Endothelial cell of umbilical vein (primary cell): ENCODE measurements around the gene BANF2. TPM values are rescaled to one million over a fixed set of nuclear protein-coding genes. Genes with fewer than 3 reads are reported as not detected.

ENCODE experiments used
- BruUV-seq: library from RNA; stranded (reverse); fragments of 400-500 nt; replicated peaks from 2 replicates; lab custom pipeline; 2021; lab: Mats Ljungman, UMichigan
- CTCF ChIA-PET: fragments of 300-600, 350-600 bp; sonication (Branson Sonifier 250); formaldehyde crosslinking; loops from one replicate; lab custom pipeline; 2021; ENCODE audit warnings: antibody characterized with exemption, inconsistent platforms; lab: Charles Lee
- POLR2A ChIA-PET: fragments of 300-600, 350-600 bp; sonication (Branson Sonifier 250); formaldehyde crosslinking; loops from one replicate; lab custom pipeline; 2021; ENCODE audit warnings: antibody characterized with exemption, inconsistent platforms; lab: Charles Lee
- DNase-seq: peaks from one replicate; pipeline ENCODE4 v3.0.0-alpha.2; 2011; ENCODE audit warnings: low read depth, low spot score
- FAIRE-seq: peaks from 2 replicates; lab custom pipeline; 2011; peaks lifted over from hg19 to GRCh38; lab: Jason Lieb, UNC
- H2AFZ ChIP-seq: 2 replicates; pipeline ENCODE4 v1.6.0; 2012; ENCODE audit warnings: low read depth, low read length, control low read depth, inconsistent platforms
- H3K27ac ChIP-seq: 2 replicates; pipeline ENCODE4 v1.5.1; 2011; ENCODE audit warnings: low read depth, mild to moderate bottlenecking, control low read depth, low read length, moderate library complexity; ENCODE audit not compliant: insufficient read depth
- H3K27me3 ChIP-seq, 2 experiments: 2 replicates each; pipeline versions ENCODE4 v1.6.0 to v1.6.1; 2011; ENCODE audit warnings: low read length in 2 of 2, mixed read lengths in 1 of 2; ENCODE audit not compliant: control insufficient read depth in 2 of 2, insufficient read depth in 2 of 2
- H3K36me3 ChIP-seq, 2 experiments: 2 replicates in 1 of 2; 3 replicates in 1 of 2; pipeline ENCODE4 v1.5.1; 2011; ENCODE audit warnings: low read length in 2 of 2, mild to moderate bottlenecking in 1 of 2, moderate library complexity in 1 of 2; ENCODE audit not compliant: control insufficient read depth in 2 of 2, insufficient read depth in 2 of 2; ENCODE audit errors: extremely low read depth in 1 of 2
- H3K4me1 ChIP-seq: 3 replicates; pipeline ENCODE4 v1.5.1; 2011; ENCODE audit warnings: mild to moderate bottlenecking, low read length; ENCODE audit not compliant: control insufficient read depth, insufficient read depth; ENCODE audit errors: extremely low read depth
- H3K4me2 ChIP-seq: 2 replicates; pipeline ENCODE4 v1.6.1; 2011; ENCODE audit warnings: low read length, control low read depth, mixed read lengths; ENCODE audit not compliant: insufficient read depth
- H3K4me3 ChIP-seq, 3 experiments: fragments of 200-600 bp in 1 of 3; sonication (generic), shearing (Covaris generic) in 1 of 3; replicated peaks in 1 of 3; 2 replicates each; pipeline ENCODE4 v1.5.1; 2011 to 2016; ENCODE audit warnings: control low read depth in 3 of 3, low read length in 3 of 3, mild to moderate bottlenecking in 2 of 3, inconsistent platforms in 1 of 3, low read depth in 1 of 3, moderate library complexity in 1 of 3; ENCODE audit not compliant: insufficient read depth in 1 of 3
- H3K79me2 ChIP-seq: 2 replicates; pipeline ENCODE4 v1.6.0; 2012; ENCODE audit warnings: low read length, inconsistent platforms; ENCODE audit not compliant: control insufficient read depth, insufficient read depth
- H3K9ac ChIP-seq: replicated peaks from 2 replicates; pipeline ENCODE3; 2011; ENCODE audit warnings: low read length, control low read depth; ENCODE audit not compliant: insufficient read depth; ENCODE audit errors: extremely low read depth
- H3K9me1 ChIP-seq: replicated peaks from 3 replicates; pipeline ENCODE4 v1.6.0; 2011; ENCODE audit warnings: mild to moderate bottlenecking, low read length; ENCODE audit not compliant: control insufficient read depth, insufficient read depth; ENCODE audit errors: extremely low read depth
- H3K9me3 ChIP-seq: replicated peaks from 2 replicates; pipeline ENCODE4 v1.5.1; 2012; ENCODE audit warnings: low read length, inconsistent platforms; ENCODE audit not compliant: control insufficient read depth, insufficient read depth
- H4K20me1 ChIP-seq: replicated peaks from 2 replicates; pipeline ENCODE3; 2011; ENCODE audit warnings: mild to moderate bottlenecking, low read length; ENCODE audit not compliant: control insufficient read depth, insufficient read depth; ENCODE audit errors: extremely low read depth
- CTCF ChIP-seq, 2 donors: IDR thresholded peaks; 1 replicate in 1 of 2; 2 replicates in 1 of 2; pipeline ENCODE4 v1.5.1; 2011; ENCODE audit warnings: low read length in 2 of 2, mild to moderate bottlenecking in 2 of 2, moderate library complexity in 2 of 2, control low read depth in 1 of 2, inconsistent platforms in 1 of 2, low read depth in 1 of 2; ENCODE audit not compliant: insufficient read depth in 1 of 2; ENCODE audit errors: extremely low read depth in 1 of 2
- EZH2 ChIP-seq: IDR thresholded peaks from 2 replicates; pipeline ENCODE4 v1.6.1; 2012; ENCODE audit warnings: borderline replicate concordance, low read depth, mild to moderate bottlenecking, moderate library complexity, low read length, inconsistent platforms; ENCODE audit not compliant: severe bottlenecking
- FOS ChIP-seq: IDR thresholded peaks from 2 replicates; pipeline ENCODE4 v1.6.1; 2011; ENCODE audit warnings: mild to moderate bottlenecking, low read length, moderate library complexity, borderline replicate concordance; ENCODE audit not compliant: insufficient read depth
- GATA2 ChIP-seq: IDR thresholded peaks from 2 replicates; pipeline ENCODE4 v1.7.0; 2011; ENCODE audit warnings: low read depth, mild to moderate bottlenecking, moderate library complexity, mixed read lengths, low read length; ENCODE audit not compliant: insufficient read length, insufficient read depth
- JUN ChIP-seq: IDR thresholded peaks from 2 replicates; pipeline ENCODE4 v1.6.1; 2011; ENCODE audit warnings: borderline replicate concordance, low read depth; ENCODE audit not compliant: insufficient read length, insufficient read depth
- MYC ChIP-seq: IDR thresholded peaks from one replicate; pipeline ENCODE4 v1.6.1; 2011; ENCODE audit warnings: mild to moderate bottlenecking, low read depth, low read length
- POLR2A ChIP-seq: IDR thresholded peaks from 2 replicates; pipeline ENCODE4 v1.6.1; 2012; ENCODE audit warnings: low read depth, mild to moderate bottlenecking, control low read depth, low read length
- POLR2AphosphoS5 ChIP-seq: IDR thresholded peaks from 2 replicates; pipeline ENCODE4 v1.6.1; 2012; ENCODE audit warnings: low read depth, mild to moderate bottlenecking, control low read depth, low read length, moderate library complexity; ENCODE audit not compliant: insufficient read depth
- dilution Hi-C: fragments of 300-500 bp; cut with MboI; formaldehyde crosslinking; loops from one replicate; pipeline ENCODE4 v1.15.0; 2019; ENCODE audit warnings: low sequenced_read_pairs; ENCODE audit not compliant: extremely low pct_ligation_motif_present
- intact Hi-C: fragments of 100-400 bp; cut with micrococcal nuclease; formaldehyde crosslinking; loops from one replicate; pipeline ENCODE4 v1.10.0; 2022
- polyA plus RNA-seq, 4 experiments: library from polyadenylated mRNA; depleted of rRNA in 3 of 4; stranded (reverse) in 3 of 4; unstranded in 1 of 4; fragments of >200 nt; gene quantifications; 2 replicates each; pipeline versions ENCODE4 v1.2.1 to v1.2.3, GENCODE V29; 2011 to 2012; ENCODE audit warnings: missing spikeins in 1 of 4
- total RNA-seq: library from RNA; stranded (reverse); gene quantifications from 2 replicates; pipeline ENCODE4 v1.2.3, GENCODE V29; 2021
- TF ChIP-seq, protein P1 (sequence below): IDR thresholded peaks from 2 replicates; pipeline ENCODE4 v1.6.1; 2011; ENCODE audit not compliant: insufficient read depth, insufficient read length

BANF2 gene
- total and polyA plus RNA-seq, 2 donors (not counting 3 experiments of a cell fraction or from before 2014, with no cell fraction given): not detected

- no peak overlapping the region for H3K4me3 ChIP-seq
- DNase-seq (no peak), FAIRE-seq (no peak)
- H3K27ac ChIP-seq: no peak overlapping the region
- no peak overlapping the region for H3K4me2 ChIP-seq
- peaks cover 13% of the 10 kb centered on the region for H3K4me1 ChIP-seq
- H3K27me3 ChIP-seq: peaks cover 0 to 1% of the 10 kb centered on the region in 2 experiments
- H4K20me1 ChIP-seq: peaks cover 8% of the 10 kb centered on the region
- no peaks in the 10 kb centered on the region for H3K9me1 ChIP-seq
- TF ChIP-seq MYC: no peak
- no peak for TF ChIP-seq POLR2A
- no peak overlapping the region for H3K9ac ChIP-seq
- H3K9me3 ChIP-seq: no peaks in the 10 kb centered on the region
- intact Hi-C loops: no loop called here
- CTCF ChIA-PET: interaction anchor here (1.4 to 6.2 kb wide), 4 partner anchors 22 to 261 kb away, joined by 3 to 110 read pairs (median 28); no protein-coding TSS in a partner anchor
- H3K36me3 ChIP-seq: peaks cover 0 to 2% of the 10 kb centered on the region in 2 experiments
- H3K79me2 ChIP-seq: peaks cover 69% of the 10 kb centered on the region
- no TSS peak for BruUV-seq
- dilution Hi-C loops: no loop called here
- no peak overlapping the region for H2AFZ ChIP-seq
- POLR2A ChIA-PET: no interaction called here
These were observed 21.5 kb upstream of the BANF2 start for GRCh38 chr20:17678295-17678694.

GRCh38 chr20:17678886-17679285, 20.9 kb upstream of the BANF2 start:
- ChIA-PET CTCF (interaction anchor here (1.4 to 6.2 kb wide), 4 partner anchors 23 to 218 kb away, joined by 4 to 110 read pairs (median 28); no protein-coding TSS in a partner anchor), POLR2A (no interaction called here)
- no TSS peak for BruUV-seq
- Histone ChIP-seq H3K4me3 (no peak overlapping the region), H4K20me1 (peaks cover 8% of the 10 kb centered on the region), H3K79me2 (peaks cover 64% of the 10 kb centered on the region), H2AFZ (no peak overlapping the region), H3K4me1 (peaks cover 13% of the 10 kb centered on the region), H3K9ac (no peak overlapping the region), H3K27ac (no peak overlapping the region), H3K27me3 (peaks cover 2 to 6% of the 10 kb centered on the region in 2 experiments), H3K4me2 (no peak overlapping the region), H3K9me3 (no peaks in the 10 kb centered on the region), H3K9me1 (no peaks in the 10 kb centered on the region), H3K36me3 (peaks cover 0 to 2% of the 10 kb centered on the region in 2 experiments)
- no peak for FAIRE-seq
- intact Hi-C loops: no loop called here
- dilution Hi-C loops: no loop called here
- TF ChIP-seq JUN: no peak
- TF ChIP-seq, protein P1, sequence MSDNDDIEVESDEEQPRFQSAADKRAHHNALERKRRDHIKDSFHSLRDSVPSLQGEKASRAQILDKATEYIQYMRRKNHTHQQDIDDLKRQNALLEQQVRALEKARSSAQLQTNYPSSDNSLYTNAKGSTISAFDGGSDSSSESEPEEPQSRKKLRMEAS: no peak
- TF ChIP-seq FOS: no peak
- TF ChIP-seq POLR2AphosphoS5: no peak
- no peak for TF ChIP-seq POLR2A
- no peak for TF ChIP-seq MYC
- TF ChIP-seq CTCF (IDR thresholded peaks at IDR 0.05; ENCODE audit: extremely low read depth in 1 of 2, insufficient read depth in 1 of 2, low read depth in 1 of 2, low read length in 2 of 2): no peak
- TF ChIP-seq EZH2: no peak
- no peak for TF ChIP-seq GATA2
- DNase-seq: no peak
